CD4-positive, alpha-beta T cell treated with Interferon gamma for 1 hour (primary cell): ENCODE measurements around the gene ATG9B.

ENCODE experiments used
- DNase-seq: peaks from one replicate; pipeline ENCODE4 v3.0.0-alpha.2; 2020

Gene ATG9B

GRCh38 chr7:150998341-150998740, 26.0 kb downstream of the ATG9B start:
- DNase-seq: no peak

- DNase-seq: no peak
Observed at GRCh38 chr7:150997817-150998216, 26.5 kb downstream of the ATG9B start.

GRCh38 chr7:150997075-150997511, 27.2 kb downstream of the ATG9B start:
- DNase-seq: no peak

- DNase-seq: no peak
Observed at GRCh38 chr7:150996376-150997074, 27.8 kb downstream of the ATG9B start.

- DNase-seq: no peak
Observed at GRCh38 chr7:150994838-150995510, 29.3 kb downstream of the ATG9B start.

GRCh38 chr7:150994141-150994837, 30.0 kb downstream of the ATG9B start:
- no peak for DNase-seq

- DNase-seq: no peak
Observed at GRCh38 chr7:150993511-150993910, 30.8 kb downstream of the ATG9B start.

- no peak for DNase-seq
Observed at GRCh38 chr7:150992833-150993302, 31.4 kb downstream of the ATG9B start.

GRCh38 chr7:150992051-150992640, 32.1 kb downstream of the ATG9B start:
- no peak for DNase-seq

- no peak for DNase-seq
Observed at GRCh38 chr7:150990416-150991186, 33.7 kb downstream of the ATG9B start, which contains the start of gene NOS3. TSS of gene NOS3 (plus strand) at chr7:150991017. CDS start at chr7:150993804, 2,787 bp downstream.

- DNase-seq: no peak
Observed at GRCh38 chr7:150989456-150989855, 34.8 kb downstream of the ATG9B start.

- peak; percentile 58 for DNase-seq
Observed at GRCh38 chr7:150988230-150989226, 35.8 kb downstream of the ATG9B start.

GRCh38 chr7:150986556-150986955, 37.7 kb downstream of the ATG9B start:
- no peak for DNase-seq

GRCh38 chr7:150986099-150986512, 38.2 kb downstream of the ATG9B start:
- peak; percentile 38 for DNase-seq

- no peak for DNase-seq
Observed at GRCh38 chr7:150983893-150984368, 40.4 kb downstream of the ATG9B start.

GRCh38 chr7:150982351-150982750, 41.9 kb downstream of the ATG9B start:
- no peak for DNase-seq

- no peak for DNase-seq
Observed at GRCh38 chr7:150981644-150982043, 42.6 kb downstream of the ATG9B start.

- DNase-seq: no peak
Observed at GRCh38 chr7:150980663-150981062, 43.6 kb downstream of the ATG9B start.

GRCh38 chr7:150979713-150980390, 44.4 kb downstream of the ATG9B start:
- DNase-seq: no peak

GRCh38 chr7:150978126-150978789, 46.0 kb downstream of the ATG9B start, which contains the start of gene KCNH2:
TSS of gene KCNH2 (minus strand) at chr7:150978321. CDS start at chr7:150977913, 408 bp downstream.
- peak; percentile 30 for DNase-seq
